AG04450 (cell line): ENCODE results near the gene LEFTY1. TPM values are rescaled to one million over a fixed set of nuclear protein-coding genes. Genes with fewer than 3 reads are reported as not detected.

Experiments
- CTCF ChIA-PET: fragments of 300-600, 350-600 bp; formaldehyde crosslinking; extraction: SDS; loops from one replicate; lab custom pipeline; 2022; ENCODE audit warnings: antibody characterized with exemption, inconsistent platforms; lab: Charles Lee
- POLR2A ChIA-PET: fragments of 350-600 bp; formaldehyde crosslinking; extraction: SDS; loops from one replicate; lab custom pipeline; 2021; ENCODE audit warnings: antibody characterized with exemption, inconsistent platforms; lab: Yijun Ruan, JAX
- DNase-seq: peaks from one replicate; pipeline ENCODE4 v3.0.0-alpha.2; 2011; ENCODE audit warnings: low read depth, low spot score
- H3K27ac ChIP-seq: one replicate; pipeline ENCODE4 v1.5.1; 2012; ENCODE audit warnings: low read depth, low read length, control low read depth
- H3K27me3 ChIP-seq: one replicate; pipeline ENCODE4 v1.6.0; 2012; ENCODE audit warnings: low read length; ENCODE audit not compliant: control insufficient read depth, insufficient read depth
- H3K4me3 ChIP-seq: 2 replicates; pipeline ENCODE4 v1.5.1; 2011; ENCODE audit warnings: mild to moderate bottlenecking, low read depth, low read length, control low read depth
- H3K9me3 ChIP-seq: 2 replicates; pipeline ENCODE4 v1.5.1; 2012; ENCODE audit warnings: low read length; ENCODE audit not compliant: control insufficient read depth, insufficient read depth
- polyA plus RNA-seq: library from polyadenylated mRNA; depleted of rRNA; stranded (reverse); fragments of >200 nt; gene quantifications from 2 replicates; pipeline ENCODE4 v1.2.3, GENCODE V29; 2011
- TF ChIP-seq, protein P1 (sequence below): IDR thresholded peaks from 2 replicates; pipeline ENCODE4 v1.5.1; 2011; ENCODE audit warnings: low read depth, low read length, control low read depth, inconsistent platforms

Gene LEFTY1
- polyA plus RNA-seq, 1 experiment = 0.05 TPM

DNA sequence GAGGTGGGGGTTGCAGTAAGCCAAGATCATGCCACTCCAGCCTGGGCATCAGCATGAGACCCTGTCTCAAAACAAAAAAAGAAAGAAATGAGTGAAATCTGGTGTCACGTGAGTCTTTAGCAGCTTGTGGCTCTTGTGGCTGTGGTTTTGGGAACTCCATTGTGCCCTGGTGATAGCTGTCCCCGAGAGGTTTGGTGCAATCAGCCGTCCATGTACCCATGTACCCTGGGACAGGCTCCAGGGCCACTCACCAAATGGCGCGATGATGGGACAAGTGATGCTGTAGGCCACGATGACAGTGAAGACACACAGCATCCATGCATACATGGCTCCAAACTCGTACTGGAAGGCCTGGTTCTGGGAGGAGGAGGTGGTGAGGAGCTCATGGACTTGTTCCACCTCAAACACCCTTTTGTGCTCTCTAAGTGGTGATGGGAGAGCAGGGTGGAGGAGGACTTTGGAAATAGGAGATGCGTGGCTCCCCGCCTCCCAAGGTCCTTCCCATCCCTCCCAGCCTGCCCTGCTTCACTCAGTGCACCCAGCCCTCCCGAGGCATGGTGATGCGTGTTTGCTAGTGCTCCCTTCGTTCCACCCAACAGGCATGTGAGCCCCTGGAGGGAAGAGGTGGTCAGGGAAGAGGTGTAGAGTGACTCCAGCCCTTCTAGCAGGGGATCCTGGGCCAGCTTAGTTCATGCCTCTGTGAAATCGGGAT lies 36.4 kb downstream of the LEFTY1 start:
- DNase-seq = no peak
- no peak overlapping the region for H3K27ac ChIP-seq
- no peaks in the 10 kb centered on the region for H3K27me3 ChIP-seq
- no peak overlapping the region for H3K4me3 ChIP-seq
- POLR2A ChIA-PET = interaction anchor here (1.0 kb wide), 1 partner anchor 75 kb away, joined by 3 read pairs; no protein-coding TSS in a partner anchor
- CTCF ChIA-PET = interaction anchor here (0.6 to 1.0 kb wide), 2 partner anchors 7 to 378 kb away, joined by 3 to 7 read pairs; no protein-coding TSS in a partner anchor
- H3K9me3 ChIP-seq = no peaks in the 10 kb centered on the region
- TF ChIP-seq, protein P1, sequence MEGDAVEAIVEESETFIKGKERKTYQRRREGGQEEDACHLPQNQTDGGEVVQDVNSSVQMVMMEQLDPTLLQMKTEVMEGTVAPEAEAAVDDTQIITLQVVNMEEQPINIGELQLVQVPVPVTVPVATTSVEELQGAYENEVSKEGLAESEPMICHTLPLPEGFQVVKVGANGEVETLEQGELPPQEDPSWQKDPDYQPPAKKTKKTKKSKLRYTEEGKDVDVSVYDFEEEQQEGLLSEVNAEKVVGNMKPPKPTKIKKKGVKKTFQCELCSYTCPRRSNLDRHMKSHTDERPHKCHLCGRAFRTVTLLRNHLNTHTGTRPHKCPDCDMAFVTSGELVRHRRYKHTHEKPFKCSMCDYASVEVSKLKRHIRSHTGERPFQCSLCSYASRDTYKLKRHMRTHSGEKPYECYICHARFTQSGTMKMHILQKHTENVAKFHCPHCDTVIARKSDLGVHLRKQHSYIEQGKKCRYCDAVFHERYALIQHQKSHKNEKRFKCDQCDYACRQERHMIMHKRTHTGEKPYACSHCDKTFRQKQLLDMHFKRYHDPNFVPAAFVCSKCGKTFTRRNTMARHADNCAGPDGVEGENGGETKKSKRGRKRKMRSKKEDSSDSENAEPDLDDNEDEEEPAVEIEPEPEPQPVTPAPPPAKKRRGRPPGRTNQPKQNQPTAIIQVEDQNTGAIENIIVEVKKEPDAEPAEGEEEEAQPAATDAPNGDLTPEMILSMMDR = no peak

GRCh38 chr1:225851805-225852204 lies 37.1 kb downstream of the LEFTY1 start:
- no peaks in the 10 kb centered on the region for H3K27me3 ChIP-seq
- no peak overlapping the region for H3K4me3 ChIP-seq
- no peak overlapping the region for H3K27ac ChIP-seq
- DNase-seq = no peak
- ChIA-PET POLR2A (interaction anchor here (1.0 kb wide), 1 partner anchor 74 kb away, joined by 3 read pairs; no protein-coding TSS in a partner anchor), CTCF (interaction anchor here (1.0 kb wide), 1 partner anchor 377 kb away, joined by 3 read pairs; no protein-coding TSS in a partner anchor)
- TF ChIP-seq, protein P1 = no peak
- no peaks in the 10 kb centered on the region for H3K9me3 ChIP-seq

- CTCF ChIA-PET = interaction anchor here (1.3 kb wide), 1 partner anchor 376 kb away, joined by 7 read pairs; no protein-coding TSS in a partner anchor
- no peak overlapping the region for H3K27ac ChIP-seq
- TF ChIP-seq, protein P1 = no peak
- H3K9me3 ChIP-seq = no peaks in the 10 kb centered on the region
- POLR2A ChIA-PET = no interaction called here
- DNase-seq = no peak
- no peaks in the 10 kb centered on the region for H3K27me3 ChIP-seq
- no peak overlapping the region for H3K4me3 ChIP-seq
Measured at GRCh38 chr1:225850370-225850769, 38.6 kb downstream of the LEFTY1 start.

- ChIA-PET POLR2A (no interaction called here), CTCF (interaction anchor here (1.3 kb wide), 1 partner anchor 375 kb away, joined by 7 read pairs; no protein-coding TSS in a partner anchor)
- Histone ChIP-seq H3K27ac (no peak overlapping the region), H3K9me3 (no peaks in the 10 kb centered on the region), H3K27me3 (no peaks in the 10 kb centered on the region), H3K4me3 (no peak overlapping the region)
- TF ChIP-seq, protein P1 = no peak
- no peak for DNase-seq
Measured at GRCh38 chr1:225849925-225850324, 39.0 kb downstream of the LEFTY1 start.
